K562 (cell line): ENCODE results near the gene CALML4. TPM values are rescaled to one million over a fixed set of nuclear protein-coding genes. Genes with fewer than 3 reads are reported as not detected.
A peak's percentile ranks its signal among the peaks of the same experiment; 100 is the strongest.

Source experiments
- ARID2 ChIP-seq: fragments of 450-650 bp; IDR thresholded peaks from 2 replicates; pipeline ENCODE4 v1.6.1; 2017; ENCODE audit warnings: antibody characterized with exemption, mild to moderate bottlenecking
- CCAR2 ChIP-seq: fragments of 200-400 bp; formaldehyde crosslinking; IDR thresholded peaks from 2 replicates; pipeline ENCODE4 v1.6.1; 2017; ENCODE audit warnings: mild to moderate bottlenecking, low read depth, low read length
- CREB1 ChIP-seq, 2 experiments: sonication (generic) in 1 of 2; formaldehyde crosslinking in 1 of 2; IDR thresholded peaks; 2 replicates each; pipeline versions ENCODE4 v1.6.1 to v1.8.0; 2012 to 2022; ENCODE audit warnings: inconsistent platforms in 1 of 2, mild to moderate bottlenecking in 1 of 2, missing genetic modification reagents in 1 of 2, moderate library complexity in 1 of 2
- CTCF ChIP-seq, 3 experiments: IDR thresholded peaks in 2 of 3; conservative IDR thresholded peaks in 1 of 3; 2 replicates each; pipeline ENCODE4 v1.5.1; 2011 to 2012; ENCODE audit warnings: low read length in 3 of 3, mild to moderate bottlenecking in 3 of 3, control low read depth in 2 of 3, improper control_type of control experiment in 1 of 3, inconsistent platforms in 1 of 3, low read depth in 1 of 3, mixed read lengths in 1 of 3, moderate library complexity in 1 of 3; ENCODE audit not compliant: insufficient read depth in 2 of 3
- FOXJ2 ChIP-seq: fragments of 200-800 bp; sonication (Bioruptor generic); IDR thresholded peaks from 2 replicates; pipeline ENCODE4 v1.6.1; 2016; ENCODE audit warnings: missing genetic modification characterization, missing compliant biosample characterization
- HDAC1 ChIP-seq, 2 experiments: fragments of 450-650 bp; IDR thresholded peaks; 2 replicates each; pipeline ENCODE4 v1.6.1; 2016 to 2017; ENCODE audit warnings: inconsistent platforms in 1 of 2, mild to moderate bottlenecking in 1 of 2, moderate library complexity in 1 of 2
- HDAC8 ChIP-seq: fragments of 450-650 bp; IDR thresholded peaks from 2 replicates; pipeline ENCODE4 v1.6.1; 2016; ENCODE audit warnings: mild to moderate bottlenecking, missing genetic modification characterization, moderate library complexity, missing compliant biosample characterization
- MTA1 ChIP-seq: fragments of 450-650 bp; IDR thresholded peaks from 2 replicates; pipeline ENCODE4 v1.6.1; 2017; ENCODE audit warnings: borderline replicate concordance
- MTF1 ChIP-seq: fragments of 250-450 bp; sonication (Bioruptor Pico); IDR thresholded peaks from 2 replicates; pipeline ENCODE4 v1.9.0; 2021; ENCODE audit warnings: moderate library complexity, mild to moderate bottlenecking, inconsistent platforms, borderline replicate concordance
- PML ChIP-seq: IDR thresholded peaks from 2 replicates; pipeline ENCODE4 v1.6.1; 2012; ENCODE audit warnings: low read length, inconsistent platforms
- SAP30 ChIP-seq: fragments of 200-600 bp; sonication (generic); IDR thresholded peaks from 2 replicates; pipeline ENCODE4 v1.6.1; 2012; ENCODE audit warnings: borderline replicate concordance, low read depth, mild to moderate bottlenecking, moderate library complexity, low read length, control low read depth, inconsistent platforms; ENCODE audit not compliant: insufficient read depth, poor library complexity, severe bottlenecking
- SOX6 ChIP-seq: fragments of 450-650 bp; IDR thresholded peaks from 2 replicates; pipeline ENCODE4 v1.6.1; 2014; ENCODE audit warnings: mild to moderate bottlenecking
- TAF1 ChIP-seq: IDR thresholded peaks from 2 replicates; pipeline ENCODE4 v1.6.1; 2011; ENCODE audit warnings: mild to moderate bottlenecking, low read length, moderate library complexity; ENCODE audit not compliant: insufficient read depth, control insufficient read depth, severe bottlenecking; ENCODE audit errors: extremely low read depth
- TBP ChIP-seq: optimal IDR thresholded peaks from 2 replicates; pipeline ENCODE3; 2011; ENCODE audit warnings: low read depth, low read length, improper control_type of control experiment
- TEAD4 ChIP-seq, 2 experiments: sonication (generic) in 1 of 2; formaldehyde crosslinking in 1 of 2; IDR thresholded peaks; 2 replicates each; pipeline versions ENCODE4 v1.6.1 to v1.8.0; 2012 to 2022; ENCODE audit warnings: borderline replicate concordance in 1 of 2, inconsistent platforms in 1 of 2, low read length in 1 of 2, mild to moderate bottlenecking in 1 of 2, missing genetic modification reagents in 1 of 2
- ZNF143 ChIP-seq: sonication (generic); formaldehyde crosslinking; IDR thresholded peaks from 2 replicates; pipeline ENCODE4 v1.9.0; 2022; ENCODE audit warnings: mild to moderate bottlenecking, missing genetic modification reagents
- ZNF584 ChIP-seq: fragments of 200-800 bp; sonication (Bioruptor generic); IDR thresholded peaks from 2 replicates; pipeline ENCODE4 v1.6.1; 2016; ENCODE audit warnings: low read depth, mild to moderate bottlenecking, missing genetic modification characterization, missing compliant biosample characterization
- ZNF717 ChIP-seq: fragments of 250-450 bp; sonication (Bioruptor Pico); IDR thresholded peaks from 2 replicates; pipeline ENCODE4 v1.5.0; 2021
- ZNF764 ChIP-seq: fragments of 250-450 bp; sonication (Bioruptor Pico); IDR thresholded peaks from 2 replicates; pipeline ENCODE4 v1.4.0; 2020; ENCODE audit warnings: low read depth, mild to moderate bottlenecking, moderate library complexity
- polyA plus RNA-seq, 8 experiments: library from polyadenylated mRNA; depleted of rRNA in 4 of 8; stranded (reverse) in 5 of 8; unstranded in 3 of 8; fragments of >200 nt; fragmentation: Nextera tagmentation in 2 of 8; fragmentation: Illumina TruSeq in 1 of 8; extraction: Ambion mirVana in 2 of 8; extraction: Trizol in 1 of 8; gene quantifications; 2 replicates each; pipeline versions ENCODE4 v1.2.1 to v1.2.3, GENCODE V29; 2011 to 2014; ENCODE audit warnings: inconsistent platforms in 1 of 8, missing spikeins in 1 of 8
- total RNA-seq, 7 experiments: library from RNA; depleted of rRNA in 6 of 7; stranded (reverse); fragments of >200 nt in 6 of 7; fragmentation: Illumina TruSeq in 2 of 7; extraction: Trizol in 2 of 7; gene quantifications; 2 replicates each; pipeline versions ENCODE4 v1.2.1 to v1.2.3, GENCODE V29; 2011 to 2021; ENCODE audit warnings: low replicate concordance in 1 of 7
- TF ChIP-seq, protein P1 (sequence below): fragments of 450-650 bp; IDR thresholded peaks from 2 replicates; pipeline ENCODE4 v1.6.1; 2016; ENCODE audit warnings: borderline replicate concordance
- TF ChIP-seq, protein P2 (sequence below): fragments of 150-350 bp; conservative IDR thresholded peaks from 2 replicates; pipeline ENCODE4 v1.6.1; 2014; ENCODE audit warnings: low read length

The CALML4 gene
- total and polyA plus RNA-seq, 9 of the 15 experiments (the other 6 are each of a cell fraction or from before 2014, with no cell fraction given), result 2.8 to 30.6 (median 15.5) TPM

DNA sequence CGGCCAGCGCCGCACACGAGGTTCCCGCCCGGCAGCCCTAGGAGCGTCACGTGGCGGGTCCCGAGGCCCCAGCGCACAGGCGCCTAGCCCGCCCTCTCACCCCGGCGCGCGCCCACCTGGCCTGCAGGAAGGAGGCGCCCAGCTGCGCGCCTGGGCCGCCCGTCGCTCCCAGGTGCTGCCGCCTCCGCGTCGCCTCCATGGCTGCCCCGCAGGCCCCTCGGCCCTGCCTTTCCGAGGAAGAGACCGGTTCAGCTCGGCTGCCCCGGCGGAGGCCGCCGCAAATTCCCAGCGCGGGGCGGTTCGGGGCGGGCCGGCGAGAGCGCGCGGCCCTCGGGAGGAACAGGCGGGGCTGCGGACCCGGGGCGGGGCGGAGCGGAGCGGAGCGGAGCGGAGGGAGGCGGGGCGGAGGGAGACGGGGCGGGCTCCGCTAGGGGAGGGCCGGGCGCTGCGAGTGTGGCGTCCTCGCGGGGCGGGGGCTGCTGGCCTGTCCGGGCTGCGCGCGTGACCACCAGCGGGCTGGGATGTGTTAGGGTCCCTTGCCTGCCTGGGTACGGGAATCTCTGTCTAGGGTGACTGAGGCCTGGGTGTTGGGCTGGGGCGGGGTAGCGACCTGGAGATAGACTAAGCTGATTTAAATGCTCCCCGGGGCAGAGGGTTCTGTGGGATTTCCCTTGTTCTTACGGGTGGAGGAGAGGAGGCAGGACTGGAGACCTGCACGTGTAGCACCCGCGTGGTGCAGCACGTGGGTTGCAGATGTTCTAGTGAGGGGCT lies 24.4 kb upstream of the CALML4 start, which contains the start of gene CLN6 (continued):
- TF ChIP-seq ZNF764 (CRISPR knock-in tag) (no peak), ZNF143 (CRISPR knock-in tag) (no peak), TBP (peak; percentile 67), SAP30 (peak; percentile 63), SOX6 (peak; percentile 38; the same call in 1 of the 2 replicates), ZNF584 (CRISPR knock-in tag) (no peak), ARID2 (peak; percentile 10; the same call in 1 of the 2 replicates), CREB1 (IDR thresholded peaks at IDR 0.05) (no peak), CREB1 (CRISPR knock-in tag; IDR thresholded peaks at IDR 0.05) (no peak; the same call in 1 of the 2 replicates), CCAR2 (no peak), ZNF717 (CRISPR knock-in tag) (no peak), TEAD4 (IDR thresholded peaks at IDR 0.05; ENCODE audit: low read length) (no peak), TEAD4 (CRISPR knock-in tag; IDR thresholded peaks at IDR 0.05; ENCODE audit: borderline replicate concordance) (no peak; the same call in 1 of the 2 replicates), TAF1 (peak; percentile 65), HDAC1 (IDR thresholded peaks at IDR 0.05) (peak in 1 of 2 experiments; percentile 97; a peak in 2 of 4 replicates), FOXJ2 (tag) (no peak), MTF1 (no peak), CTCF (IDR thresholded peaks at IDR 0.05 in 2 of 3, conservative IDR thresholded peaks at IDR 0.05 in 1 of 3; ENCODE audit: insufficient read depth in 2 of 3, low read depth in 1 of 3, low read length in 3 of 3) (no peak), HDAC8 (no peak), PML (no peak), MTA1 (no peak)
- TF ChIP-seq, protein P1, sequence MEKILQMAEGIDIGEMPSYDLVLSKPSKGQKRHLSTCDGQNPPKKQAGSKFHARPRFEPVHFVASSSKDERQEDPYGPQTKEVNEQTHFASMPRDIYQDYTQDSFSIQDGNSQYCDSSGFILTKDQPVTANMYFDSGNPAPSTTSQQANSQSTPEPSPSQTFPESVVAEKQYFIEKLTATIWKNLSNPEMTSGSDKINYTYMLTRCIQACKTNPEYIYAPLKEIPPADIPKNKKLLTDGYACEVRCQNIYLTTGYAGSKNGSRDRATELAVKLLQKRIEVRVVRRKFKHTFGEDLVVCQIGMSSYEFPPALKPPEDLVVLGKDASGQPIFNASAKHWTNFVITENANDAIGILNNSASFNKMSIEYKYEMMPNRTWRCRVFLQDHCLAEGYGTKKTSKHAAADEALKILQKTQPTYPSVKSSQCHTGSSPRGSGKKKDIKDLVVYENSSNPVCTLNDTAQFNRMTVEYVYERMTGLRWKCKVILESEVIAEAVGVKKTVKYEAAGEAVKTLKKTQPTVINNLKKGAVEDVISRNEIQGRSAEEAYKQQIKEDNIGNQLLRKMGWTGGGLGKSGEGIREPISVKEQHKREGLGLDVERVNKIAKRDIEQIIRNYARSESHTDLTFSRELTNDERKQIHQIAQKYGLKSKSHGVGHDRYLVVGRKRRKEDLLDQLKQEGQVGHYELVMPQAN, result peak; percentile 97
- TF ChIP-seq, protein P2, sequence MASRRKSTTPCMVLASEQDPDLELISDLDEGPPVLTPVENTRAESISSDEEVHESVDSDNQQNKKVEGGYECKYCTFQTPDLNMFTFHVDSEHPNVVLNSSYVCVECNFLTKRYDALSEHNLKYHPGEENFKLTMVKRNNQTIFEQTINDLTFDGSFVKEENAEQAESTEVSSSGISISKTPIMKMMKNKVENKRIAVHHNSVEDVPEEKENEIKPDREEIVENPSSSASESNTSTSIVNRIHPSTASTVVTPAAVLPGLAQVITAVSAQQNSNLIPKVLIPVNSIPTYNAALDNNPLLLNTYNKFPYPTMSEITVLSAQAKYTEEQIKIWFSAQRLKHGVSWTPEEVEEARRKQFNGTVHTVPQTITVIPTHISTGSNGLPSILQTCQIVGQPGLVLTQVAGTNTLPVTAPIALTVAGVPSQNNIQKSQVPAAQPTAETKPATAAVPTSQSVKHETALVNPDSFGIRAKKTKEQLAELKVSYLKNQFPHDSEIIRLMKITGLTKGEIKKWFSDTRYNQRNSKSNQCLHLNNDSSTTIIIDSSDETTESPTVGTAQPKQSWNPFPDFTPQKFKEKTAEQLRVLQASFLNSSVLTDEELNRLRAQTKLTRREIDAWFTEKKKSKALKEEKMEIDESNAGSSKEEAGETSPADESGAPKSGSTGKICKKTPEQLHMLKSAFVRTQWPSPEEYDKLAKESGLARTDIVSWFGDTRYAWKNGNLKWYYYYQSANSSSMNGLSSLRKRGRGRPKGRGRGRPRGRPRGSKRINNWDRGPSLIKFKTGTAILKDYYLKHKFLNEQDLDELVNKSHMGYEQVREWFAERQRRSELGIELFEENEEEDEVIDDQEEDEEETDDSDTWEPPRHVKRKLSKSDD, result no peak
